HepG2 (cell line): ENCODE data around the gene STOM. TPM values are rescaled to one million over a fixed set of nuclear protein-coding genes. Genes with fewer than 3 reads are reported as not detected.
A peak's percentile ranks its signal among the peaks of the same experiment; 100 is the strongest.

ENCODE experiments used
- ERF ChIP-seq: IDR thresholded peaks from 2 replicates; pipeline ENCODE4 v1.6.1; 2018; ENCODE audit warnings: missing biosample characterization, missing genetic modification reagents
- FOXA1 ChIP-seq, 2 experiments: fragments of 450-650 bp in 1 of 2; sonication (generic) in 1 of 2; formaldehyde crosslinking in 1 of 2; IDR thresholded peaks; 2 replicates each; pipeline versions ENCODE4 v1.4.0 to v1.6.1; 2016 to 2020; ENCODE audit warnings: missing genetic modification reagents in 1 of 2
- GMEB2 ChIP-seq: IDR thresholded peaks from 2 replicates; pipeline ENCODE4 v1.6.1; 2016; ENCODE audit warnings: missing biosample characterization, missing genetic modification reagents, low read depth
- POLR2A ChIP-seq, 2 experiments: IDR thresholded peaks; 2 replicates each; pipeline ENCODE4 v1.6.1; 2011; ENCODE audit warnings: low read depth in 2 of 2, low read length in 2 of 2, mild to moderate bottlenecking in 1 of 2, moderate library complexity in 1 of 2; ENCODE audit not compliant: insufficient read depth in 1 of 2
- RBAK ChIP-seq: sonication (generic); formaldehyde crosslinking; IDR thresholded peaks from 2 replicates; pipeline ENCODE4 v1.5.1; 2020; ENCODE audit warnings: mild to moderate bottlenecking, missing genetic modification reagents
- RNF2 ChIP-seq: fragments of 450-650 bp; conservative IDR thresholded peaks from 2 replicates; pipeline ENCODE4 v1.6.1; 2016; ENCODE audit warnings: low read depth
- SATB2 ChIP-seq: sonication (generic); formaldehyde crosslinking; IDR thresholded peaks from 2 replicates; pipeline ENCODE4 v1.5.0; 2020; ENCODE audit warnings: missing genetic modification reagents
- TEAD2 ChIP-seq: sonication (generic); formaldehyde crosslinking; IDR thresholded peaks from 2 replicates; pipeline ENCODE4 v1.9.0; 2021; ENCODE audit warnings: missing genetic modification reagents
- THRA ChIP-seq: sonication (generic); formaldehyde crosslinking; IDR thresholded peaks from 2 replicates; pipeline ENCODE4 v1.4.0; 2020; ENCODE audit warnings: missing genetic modification reagents, borderline replicate concordance
- ZFX ChIP-seq: sonication (generic); formaldehyde crosslinking; IDR thresholded peaks from 2 replicates; pipeline ENCODE4 v1.4.0; 2020; ENCODE audit warnings: mild to moderate bottlenecking, low read depth, missing genetic modification reagents, moderate library complexity
- ZNF124 ChIP-seq: sonication (generic); formaldehyde crosslinking; IDR thresholded peaks from 2 replicates; pipeline ENCODE4 v1.4.0; 2020; ENCODE audit warnings: missing genetic modification reagents
- ZNF30 ChIP-seq: sonication (generic); formaldehyde crosslinking; IDR thresholded peaks from 2 replicates; pipeline ENCODE4 v1.5.0; 2020; ENCODE audit warnings: mild to moderate bottlenecking, missing genetic modification reagents
- ZNF333 ChIP-seq: sonication (generic); formaldehyde crosslinking; IDR thresholded peaks from 2 replicates; pipeline ENCODE4 v1.4.0; 2020; ENCODE audit warnings: mild to moderate bottlenecking, missing genetic modification reagents, borderline replicate concordance
- ZNF644 ChIP-seq: IDR thresholded peaks from 2 replicates; pipeline ENCODE4 v1.6.1; 2016; ENCODE audit warnings: low read depth
- ZNF687 ChIP-seq: sonication (generic); formaldehyde crosslinking; IDR thresholded peaks from 2 replicates; pipeline ENCODE4 v1.5.1; 2020; ENCODE audit warnings: mild to moderate bottlenecking, missing genetic modification reagents, moderate library complexity
- ZNF737 ChIP-seq: sonication (generic); formaldehyde crosslinking; IDR thresholded peaks from 2 replicates; pipeline ENCODE4 v1.5.0; 2020; ENCODE audit warnings: missing genetic modification reagents, mild to moderate bottlenecking, borderline replicate concordance
- ZNF772 ChIP-seq: sonication (generic); formaldehyde crosslinking; IDR thresholded peaks from 2 replicates; pipeline ENCODE4 v1.5.0; 2020; ENCODE audit warnings: mild to moderate bottlenecking, missing genetic modification reagents
- ZNF788 ChIP-seq: sonication (generic); formaldehyde crosslinking; IDR thresholded peaks from 2 replicates; pipeline ENCODE4 v1.5.0; 2020; ENCODE audit warnings: mild to moderate bottlenecking, missing genetic modification reagents, borderline replicate concordance
- polyA plus RNA-seq, 8 experiments: library from polyadenylated mRNA; depleted of rRNA in 3 of 8; stranded (reverse) in 7 of 8; unstranded in 1 of 8; fragments of >200 nt; fragmentation: Illumina TruSeq in 4 of 8; extraction: Trizol in 4 of 8; gene quantifications; 2 replicates each; pipeline versions ENCODE4 v1.2.1 to v1.2.3, GENCODE V29; 2011 to 2016; ENCODE audit warnings: low read depth in 4 of 8, missing spikeins in 1 of 8, mixed read lengths in 1 of 8; ENCODE audit not compliant: insufficient read depth in 1 of 8
- total RNA-seq, 5 experiments: library from RNA; depleted of rRNA; stranded (reverse); fragments of >200 nt; fragmentation: Illumina TruSeq; extraction: Trizol; gene quantifications; 2 replicates each; pipeline ENCODE4 v1.2.3, GENCODE V29; 2016; ENCODE audit warnings: low read depth in 1 of 5
- TF ChIP-seq, protein P1 (sequence below): sonication (generic); formaldehyde crosslinking; IDR thresholded peaks from 2 replicates; pipeline ENCODE4 v1.8.1; 2023; ENCODE audit warnings: mild to moderate bottlenecking, missing genetic modification reagents
- TF ChIP-seq, protein P2 (sequence below): sonication (generic); formaldehyde crosslinking; IDR thresholded peaks from 2 replicates; pipeline ENCODE4 v1.4.0; 2020; ENCODE audit warnings: mild to moderate bottlenecking, missing genetic modification reagents
- TF ChIP-seq, protein P3 (sequence below): IDR thresholded peaks from 2 replicates; pipeline ENCODE4 v1.6.1; 2012; ENCODE audit warnings: inconsistent platforms

The STOM gene
- total and polyA plus RNA-seq, 2 of the 13 experiments (the other 11 are each of a cell fraction or from before 2014, with no cell fraction given), result 43.6 to 165 TPM

GRCh38 chr9:121369595-121370265 lies at the start of gene STOM (continued):
- no peak for TF ChIP-seq ZNF124 (CRISPR knock-in tag)
- peak; percentile 96 to 97 for TF ChIP-seq POLR2A (IDR thresholded peaks at IDR 0.05; ENCODE audit: insufficient read depth in 1 of 2, low read depth in 2 of 2, low read length in 2 of 2)
- TF ChIP-seq, protein P1, sequence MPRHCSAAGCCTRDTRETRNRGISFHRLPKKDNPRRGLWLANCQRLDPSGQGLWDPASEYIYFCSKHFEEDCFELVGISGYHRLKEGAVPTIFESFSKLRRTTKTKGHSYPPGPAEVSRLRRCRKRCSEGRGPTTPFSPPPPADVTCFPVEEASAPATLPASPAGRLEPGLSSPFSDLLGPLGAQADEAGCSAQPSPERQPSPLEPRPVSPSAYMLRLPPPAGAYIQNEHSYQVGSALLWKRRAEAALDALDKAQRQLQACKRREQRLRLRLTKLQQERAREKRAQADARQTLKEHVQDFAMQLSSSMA, result 0 out of 2 replicates have a peak, but pooled peaks have one; percentile 66
- TF ChIP-seq ZNF737 (CRISPR knock-in tag), result no peak
- TF ChIP-seq ZNF788 (CRISPR knock-in tag), result peak; percentile 48; the same call in 1 of the 2 replicates
- peak; percentile 73 for TF ChIP-seq RNF2
- peak; percentile 90 for TF ChIP-seq ZNF687
- peak; percentile 73; the same call in 1 of the 2 replicates for TF ChIP-seq ZNF772
- 0 out of 2 replicates have a peak, but pooled peaks have one; percentile 31 for TF ChIP-seq THRA
- TF ChIP-seq, protein P2, sequence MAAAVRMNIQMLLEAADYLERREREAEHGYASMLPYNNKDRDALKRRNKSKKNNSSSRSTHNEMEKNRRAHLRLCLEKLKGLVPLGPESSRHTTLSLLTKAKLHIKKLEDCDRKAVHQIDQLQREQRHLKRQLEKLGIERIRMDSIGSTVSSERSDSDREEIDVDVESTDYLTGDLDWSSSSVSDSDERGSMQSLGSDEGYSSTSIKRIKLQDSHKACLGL, result 0 out of 2 replicates have a peak, but pooled peaks have one; percentile 58
- TF ChIP-seq TEAD2 (CRISPR knock-in tag), result 0 out of 2 replicates have a peak, but pooled peaks have one; percentile 15
- TF ChIP-seq ERF, result peak; percentile 66
- TF ChIP-seq ZFX (CRISPR knock-in tag), result 0 out of 2 replicates have a peak, but pooled peaks have one; percentile 7
- TF ChIP-seq ZNF333 (CRISPR knock-in tag), result peak; percentile 29; the same call in 1 of the 2 replicates
- TF ChIP-seq ZNF30 (CRISPR knock-in tag), result 0 out of 2 replicates have a peak, but pooled peaks have one; percentile 83
- no peak for TF ChIP-seq ZNF644 (CRISPR knock-in tag)
- TF ChIP-seq FOXA1 (IDR thresholded peaks at IDR 0.05), result no peak
- 0 out of 2 replicates have a peak, but pooled peaks have one; percentile 2 for TF ChIP-seq FOXA1 (CRISPR knock-in tag; IDR thresholded peaks at IDR 0.05)
- TF ChIP-seq, protein P3, sequence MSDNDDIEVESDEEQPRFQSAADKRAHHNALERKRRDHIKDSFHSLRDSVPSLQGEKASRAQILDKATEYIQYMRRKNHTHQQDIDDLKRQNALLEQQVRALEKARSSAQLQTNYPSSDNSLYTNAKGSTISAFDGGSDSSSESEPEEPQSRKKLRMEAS, result peak; percentile 75
- TF ChIP-seq GMEB2 (CRISPR knock-in tag), result no peak
- 0 out of 2 replicates have a peak, but pooled peaks have one; percentile 32 for TF ChIP-seq SATB2
- no peak for TF ChIP-seq RBAK (CRISPR knock-in tag)
